Measurements from ENCODE around the gene PXMP2.
"Not testable (repeated sequence)": the region's sequence is repeated elsewhere in the genome, so short reads cannot be mapped to it uniquely, and the experiment has no call there.

DNA sequence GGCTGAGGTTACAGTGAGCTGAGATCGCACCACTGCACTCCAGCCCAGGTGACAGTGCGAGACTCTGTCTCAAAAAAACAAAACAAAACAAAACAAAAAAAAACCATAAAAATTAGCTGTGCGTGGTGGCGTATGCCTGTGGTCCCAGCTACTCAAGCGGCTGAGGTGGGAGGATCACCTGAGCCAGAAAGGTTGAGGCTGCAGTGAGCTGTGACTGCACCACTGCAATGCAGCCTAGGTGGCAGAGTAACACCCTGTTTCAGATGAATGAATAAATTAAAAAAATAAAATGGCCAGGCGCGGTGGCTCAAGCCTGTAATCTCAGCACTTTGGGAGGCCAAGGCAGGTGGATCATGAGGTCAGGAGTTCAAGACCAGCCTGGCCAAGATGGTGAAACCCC, 66.3 kb downstream of the PXMP2 start:
- TF ChIP-seq, protein P1, sequence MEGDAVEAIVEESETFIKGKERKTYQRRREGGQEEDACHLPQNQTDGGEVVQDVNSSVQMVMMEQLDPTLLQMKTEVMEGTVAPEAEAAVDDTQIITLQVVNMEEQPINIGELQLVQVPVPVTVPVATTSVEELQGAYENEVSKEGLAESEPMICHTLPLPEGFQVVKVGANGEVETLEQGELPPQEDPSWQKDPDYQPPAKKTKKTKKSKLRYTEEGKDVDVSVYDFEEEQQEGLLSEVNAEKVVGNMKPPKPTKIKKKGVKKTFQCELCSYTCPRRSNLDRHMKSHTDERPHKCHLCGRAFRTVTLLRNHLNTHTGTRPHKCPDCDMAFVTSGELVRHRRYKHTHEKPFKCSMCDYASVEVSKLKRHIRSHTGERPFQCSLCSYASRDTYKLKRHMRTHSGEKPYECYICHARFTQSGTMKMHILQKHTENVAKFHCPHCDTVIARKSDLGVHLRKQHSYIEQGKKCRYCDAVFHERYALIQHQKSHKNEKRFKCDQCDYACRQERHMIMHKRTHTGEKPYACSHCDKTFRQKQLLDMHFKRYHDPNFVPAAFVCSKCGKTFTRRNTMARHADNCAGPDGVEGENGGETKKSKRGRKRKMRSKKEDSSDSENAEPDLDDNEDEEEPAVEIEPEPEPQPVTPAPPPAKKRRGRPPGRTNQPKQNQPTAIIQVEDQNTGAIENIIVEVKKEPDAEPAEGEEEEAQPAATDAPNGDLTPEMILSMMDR (IDR thresholded peaks at IDR 0.05): not testable (repeated sequence)
- not testable (repeated sequence) for TF ChIP-seq POLR2A, POLR2AphosphoS5 (IDR thresholded peaks at IDR 0.05)
